H1 (cell line): ENCODE data around the gene VGLL4. TPM values are rescaled to one million over a fixed set of nuclear protein-coding genes. Genes with fewer than 3 reads are reported as not detected.

Experiments
- CTCF ChIA-PET: fragments of 300-600 bp; sonication (Branson Sonifier 250); formaldehyde crosslinking; loops from one replicate; lab custom pipeline; 2021; ENCODE audit not compliant: partially characterized antibody; lab: Charles Lee
- POLR2A ChIA-PET: fragments of 300-600 bp; sonication (Branson Sonifier 250); formaldehyde crosslinking; loops from one replicate; lab custom pipeline; 2021; ENCODE audit warnings: inconsistent platforms; ENCODE audit not compliant: partially characterized antibody; lab: Charles Lee
- DNase-seq, 2 experiments: peaks; one replicate each; pipeline versions ENCODE4 v3.0.0 to v3.0.0-alpha.2; 2010 to 2022; ENCODE audit warnings: low spot score in 2 of 2, low read depth in 1 of 2, mixed read lengths in 1 of 2
- FAIRE-seq: peaks from 2 replicates; lab custom pipeline; 2011; peaks lifted over from hg19 to GRCh38; lab: Jason Lieb, UNC
- H2AFZ ChIP-seq: 2 replicates; pipeline ENCODE4 v1.8.1; 2012; ENCODE audit warnings: low read length, inconsistent platforms
- H2AK5ac ChIP-seq: 2 replicates; pipeline ENCODE4 v1.6.1; 2013; ENCODE audit warnings: low read depth, low read length
- H2BK120ac ChIP-seq: replicated peaks from 2 replicates; pipeline ENCODE3; 2013; ENCODE audit warnings: low read depth, low read length, inconsistent platforms
- H2BK12ac ChIP-seq: 2 replicates; pipeline ENCODE4 v1.6.1; 2013; ENCODE audit warnings: low read depth, low read length
- H2BK15ac ChIP-seq: 2 replicates; pipeline ENCODE4 v1.6.1; 2013; ENCODE audit warnings: low read length
- H2BK20ac ChIP-seq: 2 replicates; pipeline ENCODE4 v1.6.1; 2013; ENCODE audit warnings: low read length
- H2BK5ac ChIP-seq: 2 replicates; pipeline ENCODE4 v1.6.1; 2013; ENCODE audit warnings: low read depth, low read length
- H3K14ac ChIP-seq: 2 replicates; pipeline ENCODE4 v1.6.1; 2013; ENCODE audit warnings: inconsistent platforms; ENCODE audit not compliant: insufficient read length
- H3K18ac ChIP-seq: 2 replicates; pipeline ENCODE4 v1.6.1; 2013; ENCODE audit warnings: low read length; ENCODE audit errors: extremely low read depth
- H3K23ac ChIP-seq: 2 replicates; pipeline ENCODE4 v1.6.1; 2013; ENCODE audit warnings: inconsistent platforms; ENCODE audit not compliant: insufficient read length
- H3K23me2 ChIP-seq: 2 replicates; pipeline ENCODE4 v1.6.1; 2013; ENCODE audit warnings: low read depth, low read length
- H3K27ac ChIP-seq: 2 replicates; pipeline ENCODE4 v1.6.1; 2011; ENCODE audit warnings: low read depth, low read length, inconsistent platforms
- H3K27me3 ChIP-seq, 4 experiments: replicated peaks in 1 of 4; 1 replicate in 1 of 4; 2 replicates in 3 of 4; pipeline versions ENCODE4 v1.6.1 to v1.8.1; 2011 to 2013; ENCODE audit warnings: low read length in 3 of 4, mild to moderate bottlenecking in 3 of 4, inconsistent platforms in 2 of 4, mixed read lengths in 2 of 4, moderate library complexity in 1 of 4; ENCODE audit not compliant: control insufficient read depth in 3 of 4, insufficient read depth in 3 of 4; ENCODE audit errors: extremely low read depth in 1 of 4
- H3K36me3 ChIP-seq, 4 experiments: 2 replicates each; pipeline versions ENCODE4 v1.6.1 to v1.8.1; 2011 to 2013; ENCODE audit warnings: mild to moderate bottlenecking in 4 of 4, low read length in 3 of 4, moderate library complexity in 2 of 4, control low read depth in 1 of 4, inconsistent platforms in 1 of 4; ENCODE audit not compliant: insufficient read depth in 4 of 4, control insufficient read depth in 2 of 4
- H3K4ac ChIP-seq: replicated peaks from 2 replicates; pipeline ENCODE3; 2013; ENCODE audit warnings: low read length, low read depth, mixed read lengths, inconsistent platforms; ENCODE audit not compliant: insufficient read length
- H3K4me1 ChIP-seq, 4 experiments: replicated peaks in 1 of 4; 1 replicate in 1 of 4; 2 replicates in 3 of 4; pipeline versions ENCODE4 v1.6.1 to v1.8.1; 2011 to 2013; ENCODE audit warnings: low read length in 3 of 4, inconsistent platforms in 2 of 4, mixed read lengths in 1 of 4; ENCODE audit not compliant: insufficient read depth in 4 of 4, control insufficient read depth in 3 of 4
- H3K4me2 ChIP-seq, 2 experiments: 2 replicates each; pipeline versions ENCODE4 v1.6.1 to v1.8.1; 2011 to 2013; ENCODE audit warnings: low read depth in 2 of 2, low read length in 2 of 2, control low read depth in 1 of 2, inconsistent platforms in 1 of 2, mild to moderate bottlenecking in 1 of 2; ENCODE audit not compliant: insufficient read depth in 1 of 2
- H3K4me3 ChIP-seq, 4 experiments: fragments of 200-600, 300-600 bp in 1 of 4; sonication (generic), shearing (Covaris generic), sonication (Bioruptor Twin) in 1 of 4; 2 replicates each; pipeline versions ENCODE4 v1.5.1 to v1.8.1; 2011 to 2016; ENCODE audit warnings: low read length in 4 of 4, low read depth in 3 of 4, control low read depth in 2 of 4, inconsistent platforms in 2 of 4, mild to moderate bottlenecking in 2 of 4, mixed read lengths in 1 of 4, moderate library complexity in 1 of 4; ENCODE audit not compliant: insufficient read depth in 2 of 4; ENCODE audit errors: extremely low read depth in 1 of 4
- H3K56ac ChIP-seq: replicated peaks from 2 replicates; pipeline ENCODE3; 2013; ENCODE audit warnings: low read depth, mild to moderate bottlenecking, mixed read lengths, low read length, inconsistent platforms; ENCODE audit not compliant: insufficient read length
- H3K79me1 ChIP-seq: 2 replicates; pipeline ENCODE4 v1.6.1; 2013; ENCODE audit warnings: low read depth, low read length, control low read depth
- H3K79me2 ChIP-seq, 2 experiments: 2 replicates each; pipeline versions ENCODE4 v1.6.1 to v1.8.1; 2012 to 2013; ENCODE audit warnings: low read length in 2 of 2, mild to moderate bottlenecking in 2 of 2, inconsistent platforms in 1 of 2; ENCODE audit not compliant: insufficient read depth in 2 of 2, control insufficient read depth in 1 of 2
- H3K9ac ChIP-seq, 4 experiments: replicated peaks in 1 of 4; 1 replicate in 1 of 4; 2 replicates in 3 of 4; pipeline versions ENCODE4 v1.6.1 to v1.8.1; 2011 to 2013; ENCODE audit warnings: low read depth in 3 of 4, low read length in 3 of 4, control low read depth in 2 of 4, mild to moderate bottlenecking in 2 of 4, moderate library complexity in 2 of 4, inconsistent platforms in 1 of 4; ENCODE audit errors: extremely low read depth in 1 of 4
- H3K9me3 ChIP-seq, 2 experiments: 2 replicates each; pipeline versions ENCODE4 v1.6.1 to v1.8.1; 2012 to 2013; ENCODE audit warnings: mild to moderate bottlenecking in 2 of 2, moderate library complexity in 2 of 2, control low read depth in 1 of 2, inconsistent platforms in 1 of 2, low read depth in 1 of 2, low read length in 1 of 2, mixed read lengths in 1 of 2; ENCODE audit not compliant: insufficient read depth in 2 of 2
- H4K20me1 ChIP-seq, 2 experiments: replicated peaks in 1 of 2; 2 replicates each; pipeline versions ENCODE3 to v1.8.1; 2011 to 2013; ENCODE audit warnings: inconsistent platforms in 2 of 2, low read length in 2 of 2, mild to moderate bottlenecking in 1 of 2; ENCODE audit not compliant: insufficient read depth in 2 of 2, control insufficient read depth in 1 of 2
- H4K5ac ChIP-seq: 2 replicates; pipeline ENCODE4 v1.6.1; 2013; ENCODE audit warnings: low read length, low read depth, mixed read lengths, inconsistent platforms; ENCODE audit not compliant: insufficient read length
- H4K8ac ChIP-seq: 2 replicates; pipeline ENCODE4 v1.8.0; 2013; ENCODE audit warnings: mild to moderate bottlenecking, moderate library complexity, low read length, inconsistent platforms; ENCODE audit not compliant: insufficient read depth; ENCODE audit errors: extremely low read depth
- H4K91ac ChIP-seq: replicated peaks from 2 replicates; pipeline ENCODE3; 2013; ENCODE audit warnings: low read length, mixed read lengths, inconsistent platforms; ENCODE audit not compliant: insufficient read length
- BRCA1 ChIP-seq: IDR thresholded peaks from 2 replicates; pipeline ENCODE4 v1.6.1; 2012; ENCODE audit warnings: low read depth, low read length, improper control_type of control experiment
- CHD1 ChIP-seq: IDR thresholded peaks from 2 replicates; pipeline ENCODE4 v1.6.1; 2012; ENCODE audit warnings: low read depth, low read length, improper control_type of control experiment
- EP300 ChIP-seq, 2 experiments: IDR thresholded peaks; 1 replicate in 1 of 2; 2 replicates in 1 of 2; pipeline ENCODE4 v1.6.1; 2011 to 2012; ENCODE audit warnings: low read depth in 2 of 2, low read length in 2 of 2, mild to moderate bottlenecking in 2 of 2, borderline replicate concordance in 1 of 2, inconsistent platforms in 1 of 2, moderate library complexity in 1 of 2
- EZH2 ChIP-seq: fragments of 200-600 bp; sonication (generic); IDR thresholded peaks from 2 replicates; pipeline ENCODE4 v1.7.1; 2012; ENCODE audit warnings: low read depth, mild to moderate bottlenecking, moderate library complexity, low read length, inconsistent platforms; ENCODE audit not compliant: severe bottlenecking
- HDAC6 ChIP-seq: IDR thresholded peaks from one replicate; pipeline ENCODE4 v1.7.1; 2012; ENCODE audit warnings: low read depth, mild to moderate bottlenecking, inconsistent platforms, low read length, moderate library complexity
- KDM1A ChIP-seq: fragments of 200-600, 300-600 bp; sonication (generic); IDR thresholded peaks from 2 replicates; pipeline ENCODE4 v1.7.1; 2016; ENCODE audit warnings: mild to moderate bottlenecking, low read length, borderline replicate concordance
- KDM5A ChIP-seq: fragments of 200-600 bp; IDR thresholded peaks from 2 replicates; pipeline ENCODE4 v1.7.1; 2012; ENCODE audit warnings: mild to moderate bottlenecking, low read length, inconsistent platforms, mixed read lengths
- NANOG ChIP-seq: IDR thresholded peaks from 2 replicates; pipeline ENCODE4 v1.6.1; 2011; ENCODE audit warnings: low read length, low read depth, mild to moderate bottlenecking, inconsistent platforms; ENCODE audit not compliant: insufficient read depth, poor library complexity, severe bottlenecking
- RBBP5 ChIP-seq: IDR thresholded peaks from 2 replicates; pipeline ENCODE4 v1.7.1; 2012; ENCODE audit warnings: low read depth, mild to moderate bottlenecking, inconsistent platforms, low read length, moderate library complexity, borderline replicate concordance
- SP4 ChIP-seq: IDR thresholded peaks from 2 replicates; pipeline ENCODE4 v1.6.1; 2012; ENCODE audit warnings: low read length, inconsistent platforms
- TEAD4 ChIP-seq: IDR thresholded peaks from 2 replicates; pipeline ENCODE4 v1.6.1; 2012; ENCODE audit warnings: low read depth, low read length, inconsistent platforms, mixed read lengths
- WGBS, 2 experiments: shearing (Covaris generic) in 1 of 2; methylation state at CpG; one replicate each; pipeline versions ENCODE4 v1.1.6 to v1.1.7; 2013 to 2015; ENCODE audit warnings: low lambda C conversion rate in 2 of 2, mixed read lengths in 2 of 2, inconsistent platforms in 1 of 2, low coverage in 1 of 2, missing lambda C conversion rate in 1 of 2; ENCODE audit not compliant: insufficient replicate concordance in 2 of 2, insufficient coverage in 1 of 2, insufficient read length in 1 of 2; ENCODE audit errors: extremely low coverage in 1 of 2, missing lambda C conversion rate in 1 of 2; 5-methylcytosine and 5-hydroxymethylcytosine counted together
- polyA plus RNA-seq, 7 experiments: library from polyadenylated mRNA; depleted of rRNA in 3 of 7; stranded (reverse) in 5 of 7; unstranded in 2 of 7; fragments of >200 nt in 5 of 7; fragments of 200-250 nt in 2 of 7; gene quantifications; 1 replicate in 5 of 7; 2 replicates in 1 of 7; 4 replicates in 1 of 7; pipeline versions ENCODE4 v1.2.1 to v1.2.3, GENCODE V29; 2011 to 2013; ENCODE audit warnings: missing spikeins in 2 of 7, mixed read lengths in 2 of 7
- total RNA-seq: library from RNA; stranded (reverse); fragmentation: NEBNext Ultra II Directional; extraction: Animal tissue kit (Norgen Biotek cat#: 25700); gene quantifications from 2 replicates; pipeline ENCODE4 v1.2.1, GENCODE V29; 2021
- TF ChIP-seq, protein P1 (sequence below): IDR thresholded peaks from 2 replicates; pipeline ENCODE4 v1.6.1; 2012; ENCODE audit warnings: inconsistent platforms
- TF ChIP-seq, protein P2 (sequence below): IDR thresholded peaks from 2 replicates; pipeline ENCODE4 v1.6.1; 2011; ENCODE audit warnings: low read depth, mild to moderate bottlenecking, low read length; ENCODE audit not compliant: insufficient read depth

VGLL4 gene
- total and polyA plus RNA-seq, 2 of the 8 experiments (the other 6 are each of a cell fraction or from before 2014, with no cell fraction given): 45.1 to 50.0 TPM

DNA sequence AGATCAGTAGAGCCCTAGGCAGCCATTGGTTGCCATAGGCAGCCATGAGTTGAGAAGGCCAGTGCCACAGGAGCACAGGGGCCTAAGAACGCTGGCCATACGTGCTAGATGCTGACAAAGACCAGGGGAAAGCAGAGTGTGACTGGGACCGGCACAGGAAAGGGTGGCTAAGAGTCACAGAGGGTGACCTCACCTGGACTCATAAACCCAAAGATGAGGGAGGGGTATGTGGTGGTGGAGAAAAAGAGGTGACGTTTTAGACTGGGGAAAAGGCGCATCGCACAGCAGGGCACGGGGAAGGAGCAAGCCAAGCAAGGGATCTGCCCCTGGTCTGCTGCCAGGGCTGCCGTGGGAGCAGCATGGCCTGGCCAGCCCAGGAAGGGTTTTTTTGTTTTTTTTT lies 122.5 kb downstream of the VGLL4 start:
- H4K5ac ChIP-seq: no peak overlapping the region
- H2BK20ac ChIP-seq: no peak overlapping the region
- H3K9me3 ChIP-seq: no peaks in the 10 kb centered on the region
- H2BK120ac ChIP-seq: no peak overlapping the region
- no peak overlapping the region for H3K4ac ChIP-seq
- no peak overlapping the region for H3K9ac ChIP-seq
- H4K91ac ChIP-seq: no peak overlapping the region
- H3K27ac ChIP-seq: no peak overlapping the region
- no peak overlapping the region for H2BK5ac ChIP-seq
- H3K18ac ChIP-seq: no peak overlapping the region
- H3K4me3 ChIP-seq: no peak overlapping the region
- H3K79me2 ChIP-seq: no peaks in the 10 kb centered on the region
- H2AK5ac ChIP-seq: no peak overlapping the region
- no peak overlapping the region for H3K23ac ChIP-seq
- POLR2A ChIA-PET: no interaction called here
- FAIRE-seq (no peak), DNase-seq (no peak)
- H3K14ac ChIP-seq: no peak overlapping the region
- no peak overlapping the region for H2BK12ac ChIP-seq
- H3K23me2 ChIP-seq: no peaks in the 10 kb centered on the region
- CTCF ChIA-PET: no interaction called here
- H3K79me1 ChIP-seq: no peaks in the 10 kb centered on the region
- WGBS, 2 experiments: 95% methylated on average over 8 of the region's 8 CpGs; no CpG with 5 or more reads in 1 of the 2 experiments
- H3K4me1 ChIP-seq: no peaks in the 10 kb centered on the region; a peak in 1 of 7 replicates
- H3K56ac ChIP-seq: no peak overlapping the region
- no peaks in the 10 kb centered on the region for H4K20me1 ChIP-seq
- H3K27me3 ChIP-seq: no peaks in the 10 kb centered on the region
- no peak overlapping the region for H2AFZ ChIP-seq
- H3K36me3 ChIP-seq: no peaks in the 10 kb centered on the region
- peak overlapping the region; percentile 39; the same call in 1 of the 2 replicates for H4K8ac ChIP-seq
- H3K4me2 ChIP-seq: no peak overlapping the region
- no peak overlapping the region for H2BK15ac ChIP-seq
- no peak for TF ChIP-seq EP300 (IDR thresholded peaks at IDR 0.05; ENCODE audit: borderline replicate concordance in 1 of 2, low read depth in 2 of 2, low read length in 2 of 2)
- TF ChIP-seq BRCA1: no peak
- no peak for TF ChIP-seq NANOG
- TF ChIP-seq KDM1A: no peak
- TF ChIP-seq HDAC6: no peak
- no peak for TF ChIP-seq RBBP5
- TF ChIP-seq SP4: no peak
- no peak for TF ChIP-seq KDM5A
- no peak for TF ChIP-seq TEAD4
- TF ChIP-seq, protein P1, sequence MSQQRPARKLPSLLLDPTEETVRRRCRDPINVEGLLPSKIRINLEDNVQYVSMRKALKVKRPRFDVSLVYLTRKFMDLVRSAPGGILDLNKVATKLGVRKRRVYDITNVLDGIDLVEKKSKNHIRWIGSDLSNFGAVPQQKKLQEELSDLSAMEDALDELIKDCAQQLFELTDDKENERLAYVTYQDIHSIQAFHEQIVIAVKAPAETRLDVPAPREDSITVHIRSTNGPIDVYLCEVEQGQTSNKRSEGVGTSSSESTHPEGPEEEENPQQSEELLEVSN: no peak
- TF ChIP-seq EZH2: no peak
- TF ChIP-seq, protein P2, sequence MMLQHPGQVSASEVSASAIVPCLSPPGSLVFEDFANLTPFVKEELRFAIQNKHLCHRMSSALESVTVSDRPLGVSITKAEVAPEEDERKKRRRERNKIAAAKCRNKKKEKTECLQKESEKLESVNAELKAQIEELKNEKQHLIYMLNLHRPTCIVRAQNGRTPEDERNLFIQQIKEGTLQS: no peak
- TF ChIP-seq CHD1: no peak
